LNCAP (cell line): ENCODE results near the gene GPR18.

Experiments used
- CTCF ChIP-seq: fragments of 450-650 bp; IDR thresholded peaks from 2 replicates; pipeline ENCODE4 v1.5.1; 2017; ENCODE audit warnings: mild to moderate bottlenecking

GPR18 gene

GRCh38 chr13:99302637-99303505 lies 44.7 kb upstream of the GPR18 start:
- TF ChIP-seq CTCF, result no peak

- TF ChIP-seq CTCF, result no peak
Measured at GRCh38 chr13:99301913-99302636, 43.9 kb upstream of the GPR18 start.

DNA sequence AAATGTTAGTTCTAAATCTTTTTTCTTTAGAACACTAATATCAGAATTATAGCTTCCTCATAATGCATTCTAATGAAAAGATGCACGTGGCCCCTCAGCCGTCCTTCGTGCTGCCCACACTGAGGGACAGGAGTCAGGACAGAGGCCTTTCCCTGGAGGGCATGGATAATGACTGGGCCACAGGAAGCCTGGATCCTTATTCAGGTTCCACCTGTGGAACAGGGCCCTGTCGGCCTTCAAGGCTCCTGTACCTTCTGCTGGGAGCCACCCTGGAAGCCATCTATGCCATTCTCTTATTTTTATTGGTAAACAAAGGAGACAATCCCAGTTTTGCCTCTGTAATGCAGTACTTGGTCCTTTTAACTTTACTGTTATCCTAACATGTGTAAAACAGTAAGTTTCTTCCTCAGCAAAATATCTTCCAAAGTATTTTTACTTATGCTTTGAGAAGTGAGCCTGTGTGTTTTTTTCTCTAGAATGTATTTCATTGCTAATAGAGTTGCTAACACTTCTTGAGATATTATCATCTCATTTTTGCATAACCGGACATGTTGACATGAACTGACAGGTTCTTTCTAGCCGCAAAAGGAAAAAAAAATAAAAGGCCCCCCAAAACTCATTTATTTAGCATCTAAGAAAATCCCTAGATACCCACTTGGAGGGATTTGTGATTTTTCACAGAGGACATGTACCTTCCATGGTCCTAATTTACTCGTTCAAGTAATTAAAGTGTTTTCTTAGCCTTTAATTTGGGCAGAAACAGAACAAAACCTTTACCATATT lies 43.1 kb upstream of the GPR18 start:
- TF ChIP-seq CTCF, result no peak

DNA sequence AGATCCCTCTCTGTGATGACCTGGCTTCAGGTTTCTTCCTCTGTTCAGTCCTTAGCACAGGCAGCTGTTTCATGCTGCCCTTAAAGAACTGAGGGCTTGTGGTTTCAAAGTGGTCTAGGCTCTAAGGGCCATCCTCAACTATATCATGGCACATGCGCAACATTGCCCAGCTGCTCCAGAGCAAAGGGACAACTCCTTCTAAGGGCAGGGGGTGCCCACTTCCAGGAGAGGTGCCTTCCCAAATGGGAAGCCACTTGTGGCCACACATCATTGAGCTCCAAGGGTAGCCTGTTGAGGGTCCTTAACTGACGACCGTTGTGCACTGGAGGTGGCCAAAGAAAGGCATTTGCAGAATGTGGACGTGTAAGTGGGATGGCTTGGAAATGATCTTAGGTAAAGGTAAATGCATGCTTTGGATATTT lies 41.8 kb upstream of the GPR18 start:
- no peak for TF ChIP-seq CTCF

- no peak for TF ChIP-seq CTCF
Measured at GRCh38 chr13:99299256-99299919, 41.2 kb upstream of the GPR18 start.

DNA sequence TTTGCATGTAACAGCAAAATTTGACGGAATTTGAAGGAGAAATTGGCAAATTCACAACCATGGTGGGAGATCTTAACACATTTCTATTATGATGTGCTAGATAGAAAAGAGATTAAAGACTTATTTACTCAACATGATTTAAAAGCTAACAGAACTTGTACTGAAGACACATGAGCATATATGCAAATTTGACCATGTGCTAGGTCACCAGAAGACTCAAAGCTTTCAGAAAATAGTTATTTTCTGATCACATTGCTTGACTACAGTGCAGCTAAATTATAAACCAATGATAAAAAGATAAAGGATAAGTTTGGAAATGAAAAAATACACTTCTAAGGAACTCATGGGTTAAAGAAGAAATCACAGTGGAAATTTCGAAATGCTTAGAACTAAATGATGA lies 39.9 kb upstream of the GPR18 start:
- no peak for TF ChIP-seq CTCF

- TF ChIP-seq CTCF, result no peak
Measured at GRCh38 chr13:99297331-99297730, 39.2 kb upstream of the GPR18 start.
